GM19240 (cell line): Measurements from ENCODE around the gene TMEM74B.
"Not testable (repeated sequence)": the region's sequence is repeated elsewhere in the genome, so short reads cannot be mapped to it uniquely, and the experiment has no call there.

ENCODE experiments used
- DNase-seq: peaks from one replicate; pipeline ENCODE4 v3.0.0; 2011; ENCODE audit warnings: low spot score; ENCODE audit not compliant: insufficient read length

Gene TMEM74B

GRCh38 chr20:1184638-1185315 is at the start of gene TMEM74B:
Gene TMEM74B, minus strand, starts transcription at chr20:1184981. Its CDS starts 1,180 bp downstream, at chr20:1183801.
- DNase-seq = no peak

- no peak for DNase-seq
Measured at GRCh38 chr20:1232286-1233111, 47.7 kb upstream of the TMEM74B start.

GRCh38 chr20:1229541-1229940 is 44.8 kb upstream of the TMEM74B start:
- DNase-seq = no peak

GRCh38 chr20:1225783-1226654 is 41.2 kb upstream of the TMEM74B start, which contains the start of gene RAD21L1:
Gene RAD21L1, plus strand, starts transcription at chr20:1226044. Its CDS starts 2,410 bp downstream, at chr20:1228454.
- DNase-seq = peak; percentile 28

- DNase-seq = no peak
Measured at GRCh38 chr20:1225263-1225782, 40.5 kb upstream of the TMEM74B start.

GRCh38 chr20:1224205-1224890 is 39.6 kb upstream of the TMEM74B start:
- no peak for DNase-seq

- not testable (repeated sequence) for DNase-seq
Measured at GRCh38 chr20:1222750-1223149, 38.0 kb upstream of the TMEM74B start.

- not testable (repeated sequence) for DNase-seq
Measured at GRCh38 chr20:1216527-1217427, 32.0 kb upstream of the TMEM74B start.

- no peak for DNase-seq
Measured at GRCh38 chr20:1215386-1216170, 30.8 kb upstream of the TMEM74B start.

- no peak for DNase-seq
Measured at GRCh38 chr20:1214838-1215261, 30.1 kb upstream of the TMEM74B start.

- no peak for DNase-seq
Measured at GRCh38 chr20:1212607-1213396, 28.0 kb upstream of the TMEM74B start.

GRCh38 chr20:1212023-1212422 is 27.2 kb upstream of the TMEM74B start:
- DNase-seq = no peak

GRCh38 chr20:1210501-1210900 is 25.7 kb upstream of the TMEM74B start:
- DNase-seq = no peak

GRCh38 chr20:1209447-1210387 is 24.9 kb upstream of the TMEM74B start:
- DNase-seq = no peak

GRCh38 chr20:1207293-1207878 is 22.6 kb upstream of the TMEM74B start:
- DNase-seq = no peak

- DNase-seq = no peak
Measured at GRCh38 chr20:1206366-1207148, 21.8 kb upstream of the TMEM74B start.
